Measurements from ENCODE around the gene GSK3B. TPM values are rescaled to one million over a fixed set of nuclear protein-coding genes. Genes with fewer than 3 reads are reported as not detected.

Gene GSK3B
- total and polyA plus RNA-seq, 2 donors (not counting 1 experiment from before 2014, with no cell fraction given): 12.3 to 33.3 TPM

- H3K4me2 ChIP-seq (replicated peaks; ENCODE audit: low read depth, low read length, poor library complexity, severe bottlenecking): no peak overlapping the region
Observed at GRCh38 chr3:119817071-119817470, 277.2 kb downstream of the GSK3B start.

GRCh38 chr3:119815716-119816115, 278.5 kb downstream of the GSK3B start:
- no peak overlapping the region for H3K27ac Mint-ChIP-seq
- CTCF ChIA-PET: interaction anchor here (1.8 kb wide), 1 partner anchor 14 kb away, joined by 5 read pairs; no protein-coding TSS in a partner anchor
- H3K4me3 Mint-ChIP-seq: no peak overlapping the region
- H3K4me1 ChIP-seq (ENCODE audit: control insufficient read depth in 2 of 2, insufficient read depth in 2 of 2, low read length in 2 of 2): peaks cover under 1% of the 10 kb centered on the region in 2 donors
- POLR2A ChIA-PET: no interaction called here
- H3K4me1 Mint-ChIP-seq: peaks cover 1% of the 10 kb centered on the region
- H2AFZ ChIP-seq (ENCODE audit: insufficient read depth, low read depth, low read length, poor library complexity, severe bottlenecking): no peak overlapping the region
- WGBS (ENCODE audit: insufficient coverage): 91% methylated on average over 6 of the region's 8 CpGs
- H3K27ac ChIP-seq (ENCODE audit: low read length in 2 of 2): no peak overlapping the region
- H3K9me3 Mint-ChIP-seq (ENCODE audit: insufficient read depth): no peaks in the 10 kb centered on the region
- intact Hi-C loops (cut with micrococcal nuclease): no loop called here
- no peak for DNase-seq
- no peaks in the 10 kb centered on the region for H4K20me1 ChIP-seq (ENCODE audit: control insufficient read depth, insufficient read depth, low read length, poor library complexity, severe bottlenecking)
- H3K27me3 ChIP-seq (replicated peaks in 1 of 4; ENCODE audit: control extremely low read depth in 1 of 4, control insufficient read depth in 3 of 4, insufficient read depth in 4 of 4, low read length in 3 of 4): peaks cover 0 to 2% (median 0%) of the 10 kb centered on the region in 4 experiments
- no peaks in the 10 kb centered on the region for H3K27me3 Mint-ChIP-seq
- H3K9me3 ChIP-seq (ENCODE audit: control extremely low read depth in 1 of 3, control insufficient read depth in 2 of 3, insufficient read depth in 1 of 3, low read length in 2 of 3): no peaks in the 10 kb centered on the region
- no peak for ATAC-seq (ENCODE audit: low read depth)
- no peak overlapping the region for H3K4me2 ChIP-seq (replicated peaks; ENCODE audit: low read depth, low read length, poor library complexity, severe bottlenecking)
- H3K36me3 ChIP-seq (replicated peaks in 1 of 2; ENCODE audit: control extremely low read depth in 1 of 2, control insufficient read depth in 1 of 2, extremely low read depth in 1 of 2, insufficient read depth in 2 of 2, low read length in 1 of 2): no peaks in the 10 kb centered on the region
- H3K79me2 ChIP-seq (ENCODE audit: control insufficient read depth, insufficient read depth, low read length): no peaks in the 10 kb centered on the region
- no peak overlapping the region for H3K9ac ChIP-seq (ENCODE audit: low read length)
- no peak overlapping the region for H3K4me3 ChIP-seq (ENCODE audit: control extremely low read depth in 1 of 5, extremely low read depth in 1 of 5, insufficient read depth in 1 of 5, low read depth in 2 of 5, low read length in 4 of 5)
- TF ChIP-seq, protein P1, sequence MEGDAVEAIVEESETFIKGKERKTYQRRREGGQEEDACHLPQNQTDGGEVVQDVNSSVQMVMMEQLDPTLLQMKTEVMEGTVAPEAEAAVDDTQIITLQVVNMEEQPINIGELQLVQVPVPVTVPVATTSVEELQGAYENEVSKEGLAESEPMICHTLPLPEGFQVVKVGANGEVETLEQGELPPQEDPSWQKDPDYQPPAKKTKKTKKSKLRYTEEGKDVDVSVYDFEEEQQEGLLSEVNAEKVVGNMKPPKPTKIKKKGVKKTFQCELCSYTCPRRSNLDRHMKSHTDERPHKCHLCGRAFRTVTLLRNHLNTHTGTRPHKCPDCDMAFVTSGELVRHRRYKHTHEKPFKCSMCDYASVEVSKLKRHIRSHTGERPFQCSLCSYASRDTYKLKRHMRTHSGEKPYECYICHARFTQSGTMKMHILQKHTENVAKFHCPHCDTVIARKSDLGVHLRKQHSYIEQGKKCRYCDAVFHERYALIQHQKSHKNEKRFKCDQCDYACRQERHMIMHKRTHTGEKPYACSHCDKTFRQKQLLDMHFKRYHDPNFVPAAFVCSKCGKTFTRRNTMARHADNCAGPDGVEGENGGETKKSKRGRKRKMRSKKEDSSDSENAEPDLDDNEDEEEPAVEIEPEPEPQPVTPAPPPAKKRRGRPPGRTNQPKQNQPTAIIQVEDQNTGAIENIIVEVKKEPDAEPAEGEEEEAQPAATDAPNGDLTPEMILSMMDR (IDR thresholded peaks at IDR 0.05): no peak
- no peak for TF ChIP-seq EZH2 (IDR thresholded peaks at IDR 0.05; ENCODE audit: borderline replicate concordance, insufficient read depth, low read depth, low read length, poor library complexity, severe bottlenecking)

More at GRCh38 chr3:119817071-119817470, 277.2 kb downstream of the GSK3B start:
- H3K27me3 Mint-ChIP-seq: no peaks in the 10 kb centered on the region
- Histone ChIP-seq H3K9me3 (ENCODE audit: control extremely low read depth in 1 of 3, control insufficient read depth in 2 of 3, insufficient read depth in 1 of 3, low read length in 2 of 3) (no peaks in the 10 kb centered on the region), H3K27me3 (replicated peaks in 1 of 4; ENCODE audit: control extremely low read depth in 1 of 4, control insufficient read depth in 3 of 4, insufficient read depth in 4 of 4, low read length in 3 of 4) (peaks cover 0 to 2% (median 0%) of the 10 kb centered on the region in 4 experiments), H3K9ac (ENCODE audit: low read length) (no peak overlapping the region), H3K4me1 (ENCODE audit: control insufficient read depth in 2 of 2, insufficient read depth in 2 of 2, low read length in 2 of 2) (no peaks in the 10 kb centered on the region), H3K36me3 (replicated peaks in 1 of 2; ENCODE audit: control extremely low read depth in 1 of 2, control insufficient read depth in 1 of 2, extremely low read depth in 1 of 2, insufficient read depth in 2 of 2, low read length in 1 of 2) (no peaks in the 10 kb centered on the region), H3K4me3 (ENCODE audit: control extremely low read depth in 1 of 5, extremely low read depth in 1 of 5, insufficient read depth in 1 of 5, low read depth in 2 of 5, low read length in 4 of 5) (no peak overlapping the region), H2AFZ (ENCODE audit: insufficient read depth, low read depth, low read length, poor library complexity, severe bottlenecking) (no peak overlapping the region), H4K20me1 (ENCODE audit: control insufficient read depth, insufficient read depth, low read length, poor library complexity, severe bottlenecking) (no peaks in the 10 kb centered on the region), H3K79me2 (ENCODE audit: control insufficient read depth, insufficient read depth, low read length) (no peaks in the 10 kb centered on the region), H3K27ac (ENCODE audit: low read length in 2 of 2) (no peak overlapping the region)
- no peak overlapping the region for H3K27ac Mint-ChIP-seq
- 98% methylated on average over 12 of the region's 12 CpGs for WGBS (ENCODE audit: insufficient coverage)
- intact Hi-C loops (cut with micrococcal nuclease): no loop called here
- no peak for TF ChIP-seq EZH2 (IDR thresholded peaks at IDR 0.05; ENCODE audit: borderline replicate concordance, insufficient read depth, low read depth, low read length, poor library complexity, severe bottlenecking)
- TF ChIP-seq, protein P1 (IDR thresholded peaks at IDR 0.05): no peak
- DNase-seq (no peak), ATAC-seq (ENCODE audit: low read depth) (no peak)
- H3K9me3 Mint-ChIP-seq (ENCODE audit: insufficient read depth): no peaks in the 10 kb centered on the region
- POLR2A ChIA-PET: no interaction called here
- H3K4me1 Mint-ChIP-seq: no peaks in the 10 kb centered on the region
- CTCF ChIA-PET: interaction anchor here (1.0 to 1.8 kb wide), 3 partner anchors 9 to 70 kb away, joined by 3 to 5 read pairs (median 3); no protein-coding TSS in a partner anchor
- H3K4me3 Mint-ChIP-seq: no peak overlapping the region

All from B cell (primary cell).